Measurements from ENCODE around the gene ARMCX6. TPM values are rescaled to one million over a fixed set of nuclear protein-coding genes. Genes with fewer than 3 reads are reported as not detected.
"Not testable (repeated sequence)": the region's sequence is repeated elsewhere in the genome, so short reads cannot be mapped to it uniquely, and the experiment has no call there.

ARMCX6 gene
- total RNA-seq, 1 experiment from 2014 or later, result 57.2 TPM

GRCh38 chrX:101639583-101639982, 21.8 kb upstream of the ARMCX6 start:
- Histone ChIP-seq H3K27ac (ENCODE audit: low read length) (no peak overlapping the region), H3K4me2 (ENCODE audit: low read depth, low read length, poor library complexity, severe bottlenecking) (no peak overlapping the region), H4K20me1 (ENCODE audit: insufficient read depth, low read depth, low read length) (no peaks in the 10 kb centered on the region), H3K27me3 (ENCODE audit: low read length) (no peaks in the 10 kb centered on the region), H3K9me3 (ENCODE audit: low read length) (no peaks in the 10 kb centered on the region), H3K9me2 (replicated peaks; ENCODE audit: insufficient read depth, low read length) (no peaks in the 10 kb centered on the region), H3K4me3 (ENCODE audit: low read length) (no peak overlapping the region), H3K9ac (ENCODE audit: low read length) (no peak overlapping the region), H2AFZ (ENCODE audit: low read length) (no peak overlapping the region), H3K79me2 (ENCODE audit: low read length) (no peaks in the 10 kb centered on the region), H3K36me3 (ENCODE audit: insufficient read depth, low read length) (no peaks in the 10 kb centered on the region), H3K4me1 (ENCODE audit: low read length) (no peaks in the 10 kb centered on the region)
- DNase-seq, result no peak

- H3K36me3 ChIP-seq (ENCODE audit: insufficient read depth, low read length), result peaks cover 3% of the 10 kb centered on the region; the same call in 1 of the 2 replicates
- peak; percentile 49 for DNase-seq
- no peak overlapping the region for H3K9ac ChIP-seq (ENCODE audit: low read length)
- H3K9me2 ChIP-seq (replicated peaks; ENCODE audit: insufficient read depth, low read length), result no peaks in the 10 kb centered on the region
- H3K79me2 ChIP-seq (ENCODE audit: low read length), result peaks cover 14% of the 10 kb centered on the region
- no peak overlapping the region for H3K4me3 ChIP-seq (ENCODE audit: low read length)
- H4K20me1 ChIP-seq (ENCODE audit: insufficient read depth, low read depth, low read length), result no peaks in the 10 kb centered on the region
- peak overlapping the region; percentile 49; the same call in 1 of the 2 replicates for H2AFZ ChIP-seq (ENCODE audit: low read length)
- peaks cover 34% of the 10 kb centered on the region for H3K4me1 ChIP-seq (ENCODE audit: low read length)
- H3K27me3 ChIP-seq (ENCODE audit: low read length), result no peaks in the 10 kb centered on the region
- H3K27ac ChIP-seq (ENCODE audit: low read length), result no peak overlapping the region
- no peaks in the 10 kb centered on the region for H3K9me3 ChIP-seq (ENCODE audit: low read length)
- H3K4me2 ChIP-seq (ENCODE audit: low read depth, low read length, poor library complexity, severe bottlenecking), result no peak overlapping the region
Observed at GRCh38 chrX:101619364-101619763, 1.6 kb upstream of the ARMCX6 start.

- no peaks in the 10 kb centered on the region for H3K79me2 ChIP-seq (ENCODE audit: low read length)
- H3K4me3 ChIP-seq (ENCODE audit: low read length), result no peak overlapping the region
- no peaks in the 10 kb centered on the region for H3K9me3 ChIP-seq (ENCODE audit: low read length)
- H3K9me2 ChIP-seq (replicated peaks; ENCODE audit: insufficient read depth, low read length), result no peaks in the 10 kb centered on the region
- H3K27me3 ChIP-seq (ENCODE audit: low read length), result no peaks in the 10 kb centered on the region
- no peak overlapping the region for H3K4me2 ChIP-seq (ENCODE audit: low read depth, low read length, poor library complexity, severe bottlenecking)
- no peak overlapping the region for H3K27ac ChIP-seq (ENCODE audit: low read length)
- no peak overlapping the region for H3K9ac ChIP-seq (ENCODE audit: low read length)
- no peaks in the 10 kb centered on the region for H4K20me1 ChIP-seq (ENCODE audit: insufficient read depth, low read depth, low read length)
- no peak for DNase-seq
- H3K36me3 ChIP-seq (ENCODE audit: insufficient read depth, low read length), result no peaks in the 10 kb centered on the region
- H3K4me1 ChIP-seq (ENCODE audit: low read length), result no peaks in the 10 kb centered on the region
- H2AFZ ChIP-seq (ENCODE audit: low read length), result no peak overlapping the region
Observed at GRCh38 chrX:101605728-101606127, 12.1 kb downstream of the ARMCX6 start.

GRCh38 chrX:101605146-101605545, 12.7 kb downstream of the ARMCX6 start:
- no peak for DNase-seq
- Histone ChIP-seq H3K9me3 (ENCODE audit: low read length) (no peaks in the 10 kb centered on the region), H3K36me3 (ENCODE audit: insufficient read depth, low read length) (no peaks in the 10 kb centered on the region), H3K9me2 (replicated peaks; ENCODE audit: insufficient read depth, low read length) (no peaks in the 10 kb centered on the region), H3K4me3 (ENCODE audit: low read length) (no peak overlapping the region), H3K9ac (ENCODE audit: low read length) (no peak overlapping the region), H3K4me2 (ENCODE audit: low read depth, low read length, poor library complexity, severe bottlenecking) (no peak overlapping the region), H2AFZ (ENCODE audit: low read length) (no peak overlapping the region), H3K27me3 (ENCODE audit: low read length) (no peaks in the 10 kb centered on the region), H3K79me2 (ENCODE audit: low read length) (no peaks in the 10 kb centered on the region), H4K20me1 (ENCODE audit: insufficient read depth, low read depth, low read length) (no peaks in the 10 kb centered on the region), H3K27ac (ENCODE audit: low read length) (no peak overlapping the region), H3K4me1 (ENCODE audit: low read length) (no peaks in the 10 kb centered on the region)

GRCh38 chrX:101602077-101602476, 15.7 kb downstream of the ARMCX6 start:
- H3K4me1 ChIP-seq (ENCODE audit: low read length), result no peaks in the 10 kb centered on the region
- H2AFZ ChIP-seq (ENCODE audit: low read length), result no peak overlapping the region
- no peak overlapping the region for H3K4me3 ChIP-seq (ENCODE audit: low read length)
- DNase-seq, result no peak
- no peaks in the 10 kb centered on the region for H3K9me2 ChIP-seq (replicated peaks; ENCODE audit: insufficient read depth, low read length)
- no peaks in the 10 kb centered on the region for H3K9me3 ChIP-seq (ENCODE audit: low read length)
- no peaks in the 10 kb centered on the region for H4K20me1 ChIP-seq (ENCODE audit: insufficient read depth, low read depth, low read length)
- no peak overlapping the region for H3K27ac ChIP-seq (ENCODE audit: low read length)
- H3K79me2 ChIP-seq (ENCODE audit: low read length), result no peaks in the 10 kb centered on the region
- no peaks in the 10 kb centered on the region for H3K27me3 ChIP-seq (ENCODE audit: low read length)
- no peak overlapping the region for H3K9ac ChIP-seq (ENCODE audit: low read length)
- H3K36me3 ChIP-seq (ENCODE audit: insufficient read depth, low read length), result no peaks in the 10 kb centered on the region
- no peak overlapping the region for H3K4me2 ChIP-seq (ENCODE audit: low read depth, low read length, poor library complexity, severe bottlenecking)

GRCh38 chrX:101599592-101599991, 18.2 kb downstream of the ARMCX6 start:
- H3K27ac ChIP-seq (ENCODE audit: low read length); H3K9me2 ChIP-seq (replicated peaks; ENCODE audit: insufficient read depth, low read length); H3K79me2 ChIP-seq (ENCODE audit: low read length); H3K9ac ChIP-seq (ENCODE audit: low read length); H3K4me2 ChIP-seq (ENCODE audit: low read depth, low read length, poor library complexity, severe bottlenecking); H3K4me1 ChIP-seq (ENCODE audit: low read length); H3K27me3 ChIP-seq (ENCODE audit: low read length); H3K9me3 ChIP-seq (ENCODE audit: low read length); DNase-seq; H4K20me1 ChIP-seq (ENCODE audit: insufficient read depth, low read depth, low read length); H2AFZ ChIP-seq (ENCODE audit: low read length); H3K4me3 ChIP-seq (ENCODE audit: low read length); H3K36me3 ChIP-seq (ENCODE audit: insufficient read depth, low read length): not testable (repeated sequence)

GRCh38 chrX:101595739-101596419, 21.9 kb downstream of the ARMCX6 start:
- no peak overlapping the region for H2AFZ ChIP-seq (ENCODE audit: low read length)

More at GRCh38 chrX:101595739-101596419, 21.9 kb downstream of the ARMCX6 start:
- H4K20me1 ChIP-seq (ENCODE audit: insufficient read depth, low read depth, low read length), result no peaks in the 10 kb centered on the region
- no peaks in the 10 kb centered on the region for H3K79me2 ChIP-seq (ENCODE audit: low read length)
- no peaks in the 10 kb centered on the region for H3K9me3 ChIP-seq (ENCODE audit: low read length)
- H3K36me3 ChIP-seq (ENCODE audit: insufficient read depth, low read length), result no peaks in the 10 kb centered on the region
- DNase-seq, result peak; percentile 83
- no peak overlapping the region for H3K4me2 ChIP-seq (ENCODE audit: low read depth, low read length, poor library complexity, severe bottlenecking)
- H3K9me2 ChIP-seq (replicated peaks; ENCODE audit: insufficient read depth, low read length), result no peaks in the 10 kb centered on the region
- no peak overlapping the region for H3K27ac ChIP-seq (ENCODE audit: low read length)
- no peak overlapping the region for H3K4me3 ChIP-seq (ENCODE audit: low read length)
- no peaks in the 10 kb centered on the region; the same call in 1 of the 2 replicates for H3K4me1 ChIP-seq (ENCODE audit: low read length)
- no peaks in the 10 kb centered on the region for H3K27me3 ChIP-seq (ENCODE audit: low read length)
- H3K9ac ChIP-seq (ENCODE audit: low read length), result no peak overlapping the region
